A549 (cell line): ENCODE results near the gene FBXO31. TPM values are rescaled to one million over a fixed set of nuclear protein-coding genes. Genes with fewer than 3 reads are reported as not detected.

Experiments
- ATAC-seq, 2 experiments: fragments of 200-7000 bp in 1 of 2; fragments of >200 bp in 1 of 2; cut with Nextera tagmentation in 1 of 2; cut with Tn5 transposase in 1 of 2; 3 replicates each; pipeline versions ENCODE4 v1.8.0 to v1.9.1; 2018 to 2020; ENCODE audit warnings: mild to moderate bottlenecking in 1 of 2, moderate library complexity in 1 of 2
- CTCF ChIA-PET: fragments of 300-600 bp; sonication (Branson Sonifier 250); formaldehyde crosslinking; extraction: SDS; loops from one replicate; lab custom pipeline; 2021; ENCODE audit warnings: antibody characterized with exemption, inconsistent platforms; lab: Yijun Ruan, JAX
- POLR2A ChIA-PET: fragments of 350-600 bp; formaldehyde crosslinking; extraction: SDS; loops from one replicate; lab custom pipeline; 2021; ENCODE audit warnings: antibody characterized with exemption, inconsistent platforms; lab: Yijun Ruan, JAX
- DNase-seq, 2 experiments: peaks; one replicate each; pipeline versions ENCODE4 v3.0.0 to v3.0.0-alpha.2; 2011 to 2016; ENCODE audit warnings: low read depth in 1 of 2, low spot score in 1 of 2
- FAIRE-seq: peaks from 2 replicates; lab custom pipeline; 2011; peaks lifted over from hg19 to GRCh38; lab: Jason Lieb, UNC
- H3K27ac ChIP-seq, 2 experiments: fragments of >200 bp; sonication (Bioruptor Twin); formaldehyde crosslinking; 3 replicates each; pipeline ENCODE4 v1.5.1; 2016 to 2017
- H3K4me1 ChIP-seq: fragments of >200 bp; sonication (Bioruptor Twin); formaldehyde crosslinking; 3 replicates; pipeline ENCODE4 v1.6.1; 2016
- H3K4me2 ChIP-seq: fragments of >200 bp; sonication (Bioruptor Twin); formaldehyde crosslinking; 3 replicates; pipeline ENCODE4 v1.6.1; 2016
- H3K4me3 ChIP-seq: fragments of >200 bp; sonication (Bioruptor Twin); formaldehyde crosslinking; 3 replicates; pipeline ENCODE4 v1.5.1; 2016
- H3K9me3 ChIP-seq: fragments of >200 bp; sonication (Bioruptor Twin); formaldehyde crosslinking; 3 replicates; pipeline ENCODE4 v1.6.1; 2016
- ATOH8 ChIP-seq: fragments of 250-450 bp; sonication (Bioruptor Pico); IDR thresholded peaks from 2 replicates; pipeline ENCODE4 v1.5.0; 2020; ENCODE audit warnings: low read depth, mild to moderate bottlenecking, moderate library complexity
- BCL3 ChIP-seq: fragments of >200 bp; sonication (Bioruptor Twin); formaldehyde crosslinking; IDR thresholded peaks from 3 replicates; pipeline ENCODE4 v1.6.1; 2016
- CBX2 ChIP-seq: fragments of 200-600 bp; sonication (generic); IDR thresholded peaks from 2 replicates; pipeline ENCODE4 v1.6.1; 2016; ENCODE audit warnings: low read depth, mild to moderate bottlenecking, borderline replicate concordance
- CBX8 ChIP-seq: fragments of 200-600 bp; sonication (generic); IDR thresholded peaks from 2 replicates; pipeline ENCODE4 v1.6.1; 2016
- CHD4 ChIP-seq: fragments of 200-600 bp; sonication (generic); IDR thresholded peaks from 2 replicates; pipeline ENCODE4 v1.6.1; 2016; ENCODE audit warnings: antibody characterized with exemption, mild to moderate bottlenecking, borderline replicate concordance
- CTCF ChIP-seq: fragments of >200 bp; sonication (Bioruptor Twin); formaldehyde crosslinking; IDR thresholded peaks from 3 replicates; pipeline ENCODE4 v1.5.1; 2016
- E2F6 ChIP-seq: IDR thresholded peaks from 2 replicates; pipeline ENCODE4 v1.6.1; 2012; ENCODE audit warnings: low read depth, borderline replicate concordance
- EHF ChIP-seq: fragments of 250-450 bp; sonication (Bioruptor Pico); IDR thresholded peaks from 2 replicates; pipeline ENCODE4 v1.5.0; 2020; ENCODE audit warnings: mild to moderate bottlenecking
- EHMT2 ChIP-seq: fragments of 200-600 bp; sonication (generic); IDR thresholded peaks from 2 replicates; pipeline ENCODE4 v1.6.1; 2016; ENCODE audit warnings: antibody characterized with exemption, low read depth, mild to moderate bottlenecking, moderate library complexity
- EP300 ChIP-seq, 2 experiments: fragments of >200 bp; sonication (Bioruptor Twin); formaldehyde crosslinking; IDR thresholded peaks; 2 replicates in 1 of 2; 3 replicates in 1 of 2; pipeline ENCODE4 v1.6.1; 2016 to 2017
- ESRRA ChIP-seq: fragments of 150-350 bp; IDR thresholded peaks from 2 replicates; pipeline ENCODE4 v1.6.1; 2014; ENCODE audit warnings: mild to moderate bottlenecking, low read length, borderline replicate concordance
- FOXS1 ChIP-seq: fragments of 250-450 bp; sonication (Bioruptor Pico); IDR thresholded peaks from 2 replicates; pipeline ENCODE4 v1.5.0; 2020; ENCODE audit warnings: mild to moderate bottlenecking, moderate library complexity
- GATA3 ChIP-seq: IDR thresholded peaks from 2 replicates; pipeline ENCODE4 v1.6.1; 2012; ENCODE audit warnings: borderline replicate concordance
- HDAC2 ChIP-seq: fragments of 200-600 bp; sonication (generic); IDR thresholded peaks from 2 replicates; pipeline ENCODE4 v1.6.1; 2016
- HES2 ChIP-seq: fragments of >200 bp; sonication (Bioruptor Twin); formaldehyde crosslinking; IDR thresholded peaks from 2 replicates; pipeline ENCODE4 v1.6.1; 2016
- HEYL ChIP-seq: fragments of 250-450 bp; sonication (Bioruptor Pico); IDR thresholded peaks from 2 replicates; pipeline ENCODE4 v1.8.0; 2021; ENCODE audit warnings: mild to moderate bottlenecking, moderate library complexity
- HMGXB4 ChIP-seq: fragments of 250-450 bp; sonication (Bioruptor Pico); IDR thresholded peaks from 2 replicates; pipeline ENCODE4 v1.5.0; 2021; ENCODE audit warnings: mild to moderate bottlenecking, moderate library complexity, borderline replicate concordance
- HOXB13 ChIP-seq: fragments of 250-450 bp; sonication (Bioruptor Pico); IDR thresholded peaks from 2 replicates; pipeline ENCODE4 v1.5.0; 2020; ENCODE audit warnings: low read depth, mild to moderate bottlenecking, moderate library complexity
- HOXB5 ChIP-seq: fragments of 250-450 bp; sonication (Bioruptor Pico); IDR thresholded peaks from 2 replicates; pipeline ENCODE4 v1.5.0; 2020; ENCODE audit warnings: mild to moderate bottlenecking, moderate library complexity
- KDM1A ChIP-seq: fragments of 200-600 bp; sonication (generic); IDR thresholded peaks from 2 replicates; pipeline ENCODE4 v1.6.1; 2016; ENCODE audit warnings: low read depth, mild to moderate bottlenecking
- MAZ ChIP-seq: fragments of 150-350 bp; IDR thresholded peaks from 2 replicates; pipeline ENCODE4 v1.6.1; 2014; ENCODE audit warnings: antibody characterized with exemption, low read depth, low read length, borderline replicate concordance
- NPAS2 ChIP-seq: fragments of 250-450 bp; sonication (Bioruptor Pico); IDR thresholded peaks from 2 replicates; pipeline ENCODE4 v1.8.0; 2022; ENCODE audit warnings: mild to moderate bottlenecking, moderate library complexity, borderline replicate concordance
- NR3C1 ChIP-seq: fragments of >200 bp; sonication (Bioruptor Twin); formaldehyde crosslinking; IDR thresholded peaks from 3 replicates; pipeline ENCODE4 v1.6.1; 2017
- RARB ChIP-seq: fragments of 250-450 bp; sonication (Bioruptor Pico); IDR thresholded peaks from 2 replicates; pipeline ENCODE4 v1.8.0; 2021; ENCODE audit warnings: mild to moderate bottlenecking, moderate library complexity
- RCOR1 ChIP-seq: fragments of 150-350 bp; IDR thresholded peaks from 2 replicates; pipeline ENCODE4 v1.6.1; 2014; ENCODE audit warnings: antibody characterized with exemption, low read length, low read depth
- RNF2 ChIP-seq: fragments of 200-600 bp; sonication (generic); IDR thresholded peaks from 2 replicates; pipeline ENCODE4 v1.6.1; 2016; ENCODE audit warnings: low read depth, mild to moderate bottlenecking, antibody characterized with exemption, moderate library complexity, borderline replicate concordance
- SMC3 ChIP-seq: fragments of >200 bp; sonication (Bioruptor Twin); formaldehyde crosslinking; IDR thresholded peaks from 3 replicates; pipeline ENCODE4 v1.6.1; 2018; ENCODE audit warnings: inconsistent platforms
- TP53 ChIP-seq: fragments of 250-450 bp; sonication (Bioruptor Pico); IDR thresholded peaks from 2 replicates; pipeline ENCODE4 v1.5.0; 2021; ENCODE audit warnings: mild to moderate bottlenecking, moderate library complexity
- USF2 ChIP-seq: fragments of 450-650 bp; IDR thresholded peaks from 2 replicates; pipeline ENCODE4 v1.6.1; 2014; ENCODE audit warnings: antibody characterized with exemption
- ZC3H11A ChIP-seq: fragments of 450-650 bp; IDR thresholded peaks from 2 replicates; pipeline ENCODE4 v1.6.1; 2014; ENCODE audit warnings: antibody characterized with exemption, mild to moderate bottlenecking
- WGBS: methylation state at CpG from one replicate; pipeline ENCODE4 v1.1.6; 2017; ENCODE audit errors: missing lambda C conversion rate; 5-methylcytosine and 5-hydroxymethylcytosine counted together
- polyA plus RNA-seq, 4 experiments: library from polyadenylated mRNA; depleted of rRNA in 3 of 4; stranded (reverse); fragments of >200 nt; fragmentation: RNase III in 1 of 4; extraction: RNeasy Plus Mini Kit Qiagen cat#74134 plus additional on column Dnase treatment in 1 of 4; gene quantifications; 2 replicates in 3 of 4; 3 replicates in 1 of 4; pipeline ENCODE4 v1.2.3, GENCODE V29; 2011 to 2017

The FBXO31 gene
- polyA plus RNA-seq, 2 of the 4 experiments (the other 2 are of a cell fraction) = 10.5 to 11.1 TPM

- TF ChIP-seq ATOH8 (CRISPR knock-in tag) = no peak
- TF ChIP-seq HDAC2 = no peak
- no peak for TF ChIP-seq TP53 (CRISPR knock-in tag)
- TF ChIP-seq NR3C1 = no peak
- TF ChIP-seq ESRRA = no peak
- TF ChIP-seq SMC3 = no peak
- no peak for TF ChIP-seq HES2
- TF ChIP-seq EHMT2 = no peak
- TF ChIP-seq FOXS1 = no peak
- no peak for TF ChIP-seq CTCF
- no peak for TF ChIP-seq HOXB5
- no peak for TF ChIP-seq HMGXB4 (CRISPR knock-in tag)
- TF ChIP-seq MAZ = no peak
- TF ChIP-seq RARB = no peak
- TF ChIP-seq RNF2 = no peak
- no peak for TF ChIP-seq EHF (CRISPR knock-in tag)
- TF ChIP-seq GATA3 = no peak
- DNase-seq (no peak), ATAC-seq (no peak), FAIRE-seq (no peak)
- POLR2A ChIA-PET = no interaction called here
- CTCF ChIA-PET = interaction anchor here (0.8 to 3.5 kb wide), 4 partner anchors 8 to 774 kb away, joined by 3 to 11 read pairs (median 4); no protein-coding TSS in a partner anchor
- 94% methylated on average over 15 of the region's 17 CpGs for WGBS
- no peak overlapping the region for H3K4me3 ChIP-seq
- no peak overlapping the region for H3K27ac ChIP-seq
- H3K4me1 ChIP-seq = no peaks in the 10 kb centered on the region
- H3K9me3 ChIP-seq = no peaks in the 10 kb centered on the region
- H3K4me2 ChIP-seq = no peak overlapping the region
Measured at GRCh38 chr16:87339086-87339723, 44.4 kb downstream of the FBXO31 start.

GRCh38 chr16:87338155-87338765 is 45.3 kb downstream of the FBXO31 start:
- POLR2A ChIA-PET = no interaction called here
- ATAC-seq = no peak
- FAIRE-seq = no peak
- 94% methylated on average over 16 of the region's 18 CpGs for whole genome bisulfite sequencing
- CTCF ChIA-PET = interaction anchor here (0.8 to 1.8 kb wide), 2 partner anchors 11 to 14 kb away, joined by 3 to 5 read pairs; no protein-coding TSS in a partner anchor
- DNase-seq = no peak
- no peak overlapping the region for H3K27ac ChIP-seq
- TF ChIP-seq HEYL (CRISPR knock-in tag) (no peak), NPAS2 (CRISPR knock-in tag) (no peak), FOXS1 (no peak), RCOR1 (no peak), EP300 (IDR thresholded peaks at IDR 0.05) (no peak), CBX8 (no peak), HOXB13 (CRISPR knock-in tag) (no peak), RARB (no peak), E2F6 (no peak), KDM1A (no peak), CHD4 (no peak), BCL3 (no peak), ZC3H11A (no peak), HES2 (no peak), CBX2 (no peak), USF2 (no peak), GATA3 (no peak)
- H3K9me3 ChIP-seq = no peaks in the 10 kb centered on the region
- H3K4me1 ChIP-seq = no peaks in the 10 kb centered on the region
- H3K4me2 ChIP-seq = no peak overlapping the region
- H3K4me3 ChIP-seq = no peak overlapping the region
